A549 (cell line): Measurements from ENCODE around the gene SKAP1. TPM values are rescaled to one million over a fixed set of nuclear protein-coding genes. Genes with fewer than 3 reads are reported as not detected.

Source experiments
- ATOH8 ChIP-seq: fragments of 250-450 bp; sonication (Bioruptor Pico); IDR thresholded peaks from 2 replicates; pipeline ENCODE4 v1.5.0; 2020; ENCODE audit warnings: low read depth, mild to moderate bottlenecking, moderate library complexity
- CBX2 ChIP-seq: fragments of 200-600 bp; sonication (generic); IDR thresholded peaks from 2 replicates; pipeline ENCODE4 v1.6.1; 2016; ENCODE audit warnings: low read depth, mild to moderate bottlenecking, borderline replicate concordance
- CEBPB ChIP-seq, 2 experiments: fragments of >200 bp in 1 of 2; sonication (Bioruptor Twin) in 1 of 2; formaldehyde crosslinking in 1 of 2; IDR thresholded peaks; 2 replicates each; pipeline ENCODE4 v1.6.1; 2012 to 2016
- EHF ChIP-seq: fragments of 250-450 bp; sonication (Bioruptor Pico); IDR thresholded peaks from 2 replicates; pipeline ENCODE4 v1.5.0; 2020; ENCODE audit warnings: mild to moderate bottlenecking
- FOSB ChIP-seq: fragments of 250-450 bp; sonication (Bioruptor Pico); IDR thresholded peaks from 2 replicates; pipeline ENCODE4 v1.5.0; 2020; ENCODE audit warnings: mild to moderate bottlenecking, moderate library complexity
- FOXS1 ChIP-seq: fragments of 250-450 bp; sonication (Bioruptor Pico); IDR thresholded peaks from 2 replicates; pipeline ENCODE4 v1.5.0; 2020; ENCODE audit warnings: mild to moderate bottlenecking, moderate library complexity
- GATA3 ChIP-seq: IDR thresholded peaks from 2 replicates; pipeline ENCODE4 v1.6.1; 2012; ENCODE audit warnings: borderline replicate concordance
- HDAC2 ChIP-seq: fragments of 200-600 bp; sonication (generic); IDR thresholded peaks from 2 replicates; pipeline ENCODE4 v1.6.1; 2016
- HES2 ChIP-seq: fragments of >200 bp; sonication (Bioruptor Twin); formaldehyde crosslinking; IDR thresholded peaks from 2 replicates; pipeline ENCODE4 v1.6.1; 2016
- HEYL ChIP-seq: fragments of 250-450 bp; sonication (Bioruptor Pico); IDR thresholded peaks from 2 replicates; pipeline ENCODE4 v1.8.0; 2021; ENCODE audit warnings: mild to moderate bottlenecking, moderate library complexity
- HMGXB4 ChIP-seq: fragments of 250-450 bp; sonication (Bioruptor Pico); IDR thresholded peaks from 2 replicates; pipeline ENCODE4 v1.5.0; 2021; ENCODE audit warnings: mild to moderate bottlenecking, moderate library complexity, borderline replicate concordance
- HOXA7 ChIP-seq: fragments of 250-450 bp; sonication (Bioruptor Pico); IDR thresholded peaks from 2 replicates; pipeline ENCODE4 v1.5.0; 2020; ENCODE audit warnings: mild to moderate bottlenecking, moderate library complexity
- HOXB13 ChIP-seq: fragments of 250-450 bp; sonication (Bioruptor Pico); IDR thresholded peaks from 2 replicates; pipeline ENCODE4 v1.5.0; 2020; ENCODE audit warnings: low read depth, mild to moderate bottlenecking, moderate library complexity
- JUN ChIP-seq, 2 experiments: fragments of >200 bp; sonication (Bioruptor Twin); formaldehyde crosslinking; IDR thresholded peaks; 2 replicates in 1 of 2; 3 replicates in 1 of 2; pipeline ENCODE4 v1.6.1; 2016 to 2017
- MAFK ChIP-seq: fragments of 450-650 bp; IDR thresholded peaks from 2 replicates; pipeline ENCODE4 v1.6.1; 2014; ENCODE audit not compliant: partially characterized antibody
- MAX ChIP-seq: IDR thresholded peaks from 2 replicates; pipeline ENCODE4 v1.6.1; 2012
- MAZ ChIP-seq: fragments of 150-350 bp; IDR thresholded peaks from 2 replicates; pipeline ENCODE4 v1.6.1; 2014; ENCODE audit warnings: antibody characterized with exemption, low read depth, low read length, borderline replicate concordance
- NFE2L2 ChIP-seq: fragments of 150-350 bp; conservative IDR thresholded peaks from 2 replicates; pipeline ENCODE4 v1.6.1; 2014; ENCODE audit warnings: low read length
- NPAS2 ChIP-seq: fragments of 250-450 bp; sonication (Bioruptor Pico); IDR thresholded peaks from 2 replicates; pipeline ENCODE4 v1.8.0; 2022; ENCODE audit warnings: mild to moderate bottlenecking, moderate library complexity, borderline replicate concordance
- NR3C1 ChIP-seq: fragments of >200 bp; sonication (Bioruptor Twin); formaldehyde crosslinking; IDR thresholded peaks from 3 replicates; pipeline ENCODE4 v1.6.1; 2017
- POLR2A ChIP-seq: IDR thresholded peaks from 2 replicates; pipeline ENCODE4 v1.6.1; 2012; ENCODE audit warnings: mild to moderate bottlenecking, low read length
- RAD21 ChIP-seq, 2 experiments: fragments of >200 bp in 1 of 2; sonication (Bioruptor Twin) in 1 of 2; formaldehyde crosslinking in 1 of 2; IDR thresholded peaks in 1 of 2; conservative IDR thresholded peaks in 1 of 2; 2 replicates in 1 of 2; 3 replicates in 1 of 2; pipeline ENCODE4 v1.6.1; 2012 to 2018; ENCODE audit warnings: inconsistent platforms in 1 of 2
- RNF2 ChIP-seq: fragments of 200-600 bp; sonication (generic); IDR thresholded peaks from 2 replicates; pipeline ENCODE4 v1.6.1; 2016; ENCODE audit warnings: low read depth, mild to moderate bottlenecking, antibody characterized with exemption, moderate library complexity, borderline replicate concordance
- SMC3 ChIP-seq: fragments of >200 bp; sonication (Bioruptor Twin); formaldehyde crosslinking; IDR thresholded peaks from 3 replicates; pipeline ENCODE4 v1.6.1; 2018; ENCODE audit warnings: inconsistent platforms
- SREBF2 ChIP-seq: fragments of 450-650 bp; IDR thresholded peaks from 2 replicates; pipeline ENCODE4 v1.6.1; 2014; ENCODE audit warnings: mild to moderate bottlenecking, moderate library complexity
- TFCP2L1 ChIP-seq: fragments of 250-450 bp; sonication (Bioruptor Pico); IDR thresholded peaks from 2 replicates; pipeline ENCODE4 v1.5.0; 2021; ENCODE audit warnings: mild to moderate bottlenecking
- TP53 ChIP-seq: fragments of 250-450 bp; sonication (Bioruptor Pico); IDR thresholded peaks from 2 replicates; pipeline ENCODE4 v1.5.0; 2021; ENCODE audit warnings: mild to moderate bottlenecking, moderate library complexity
- ZFP36 ChIP-seq: fragments of 450-650 bp; IDR thresholded peaks from 2 replicates; pipeline ENCODE4 v1.6.1; 2014; ENCODE audit warnings: borderline replicate concordance; ENCODE audit not compliant: partially characterized antibody
- ZSCAN20 ChIP-seq: fragments of 250-450 bp; sonication (Bioruptor Pico); IDR thresholded peaks from 2 replicates; pipeline ENCODE4 v1.8.0; 2022; ENCODE audit warnings: mild to moderate bottlenecking, moderate library complexity
- polyA plus RNA-seq, 4 experiments: library from polyadenylated mRNA; depleted of rRNA in 3 of 4; stranded (reverse); fragments of >200 nt; fragmentation: RNase III in 1 of 4; extraction: RNeasy Plus Mini Kit Qiagen cat#74134 plus additional on column Dnase treatment in 1 of 4; gene quantifications; 2 replicates in 3 of 4; 3 replicates in 1 of 4; pipeline ENCODE4 v1.2.3, GENCODE V29; 2011 to 2017
- TF ChIP-seq, protein P1 (sequence below): fragments of >200 bp; sonication (Bioruptor Twin); formaldehyde crosslinking; IDR thresholded peaks from 3 replicates; pipeline ENCODE4 v1.5.1; 2016
- TF ChIP-seq, protein P2 (sequence below): IDR thresholded peaks from 2 replicates; pipeline ENCODE4 v1.6.1; 2012

SKAP1 gene
- polyA plus RNA-seq, 2 of the 4 experiments (the other 2 are of a cell fraction) = 0.14 to 0.78 TPM

DNA sequence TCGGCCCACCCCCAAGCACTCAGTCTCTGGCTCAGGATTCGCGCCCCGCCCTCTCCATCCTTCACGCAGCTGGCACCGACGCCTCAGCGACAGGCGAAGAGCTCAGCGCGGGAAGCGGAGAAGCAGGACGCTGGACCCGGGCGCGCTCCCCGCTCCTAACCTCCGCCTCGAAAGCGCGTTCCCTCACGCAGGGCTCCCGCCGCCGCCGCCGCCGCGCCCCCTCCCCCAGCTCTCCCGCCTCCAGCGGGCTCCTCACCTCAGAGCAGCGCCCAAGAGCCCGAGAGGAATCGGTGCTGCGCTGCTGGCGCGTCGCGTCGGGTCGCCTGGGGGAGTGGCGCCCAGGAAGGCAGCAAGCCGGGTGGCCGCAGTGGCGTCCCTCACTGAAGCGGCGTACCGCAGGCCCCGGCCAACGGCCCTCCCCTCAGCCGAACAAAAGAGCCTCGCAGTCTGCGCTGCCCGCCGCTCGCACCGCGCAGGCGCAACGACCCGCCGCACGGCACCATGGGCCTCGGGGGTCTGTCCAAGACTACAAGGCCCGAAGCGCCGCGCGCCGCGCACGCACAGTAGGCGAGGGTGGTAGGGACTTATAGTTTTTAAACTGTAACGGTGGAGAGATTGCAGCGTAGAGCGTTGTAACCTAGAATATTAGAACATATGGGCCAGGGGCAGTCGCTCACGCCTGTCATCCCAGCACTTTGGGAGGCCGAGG is 328.8 kb downstream of the SKAP1 start, which contains the start of gene CBX1 (continued):
- TF ChIP-seq, protein P1, sequence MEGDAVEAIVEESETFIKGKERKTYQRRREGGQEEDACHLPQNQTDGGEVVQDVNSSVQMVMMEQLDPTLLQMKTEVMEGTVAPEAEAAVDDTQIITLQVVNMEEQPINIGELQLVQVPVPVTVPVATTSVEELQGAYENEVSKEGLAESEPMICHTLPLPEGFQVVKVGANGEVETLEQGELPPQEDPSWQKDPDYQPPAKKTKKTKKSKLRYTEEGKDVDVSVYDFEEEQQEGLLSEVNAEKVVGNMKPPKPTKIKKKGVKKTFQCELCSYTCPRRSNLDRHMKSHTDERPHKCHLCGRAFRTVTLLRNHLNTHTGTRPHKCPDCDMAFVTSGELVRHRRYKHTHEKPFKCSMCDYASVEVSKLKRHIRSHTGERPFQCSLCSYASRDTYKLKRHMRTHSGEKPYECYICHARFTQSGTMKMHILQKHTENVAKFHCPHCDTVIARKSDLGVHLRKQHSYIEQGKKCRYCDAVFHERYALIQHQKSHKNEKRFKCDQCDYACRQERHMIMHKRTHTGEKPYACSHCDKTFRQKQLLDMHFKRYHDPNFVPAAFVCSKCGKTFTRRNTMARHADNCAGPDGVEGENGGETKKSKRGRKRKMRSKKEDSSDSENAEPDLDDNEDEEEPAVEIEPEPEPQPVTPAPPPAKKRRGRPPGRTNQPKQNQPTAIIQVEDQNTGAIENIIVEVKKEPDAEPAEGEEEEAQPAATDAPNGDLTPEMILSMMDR = no peak
- TF ChIP-seq HOXB13 (CRISPR knock-in tag) (no peak), CBX2 (no peak), NPAS2 (CRISPR knock-in tag) (no peak), SMC3 (no peak), TP53 (CRISPR knock-in tag) (no peak), NFE2L2 (no peak), EHF (CRISPR knock-in tag) (no peak), FOXS1 (no peak), CEBPB (IDR thresholded peaks at IDR 0.05) (no peak), HDAC2 (peak; percentile 35; the same call in 1 of the 2 replicates), MAFK (no peak), ATOH8 (no peak), GATA3 (no peak; the same call in 1 of the 2 replicates), ZSCAN20 (no peak), RAD21 (conservative IDR thresholded peaks at IDR 0.05 in 1 of 2, IDR thresholded peaks at IDR 0.05 in 1 of 2) (no peak), POLR2A (peak; percentile 68), ZFP36 (peak; percentile 13), HEYL (no peak), HOXA7 (CRISPR knock-in tag) (no peak), MAZ (no peak), HES2 (no peak), MAX (peak; percentile 84; the same call in 1 of the 2 replicates), TFCP2L1 (no peak), HMGXB4 (CRISPR knock-in tag) (no peak), SREBF2 (no peak), JUN (IDR thresholded peaks at IDR 0.05) (peak; percentile 56 to 86; a peak in 4 of 5 replicates), NR3C1 (no peak), RNF2 (no peak), FOSB (CRISPR knock-in tag) (no peak)
- TF ChIP-seq, protein P2, sequence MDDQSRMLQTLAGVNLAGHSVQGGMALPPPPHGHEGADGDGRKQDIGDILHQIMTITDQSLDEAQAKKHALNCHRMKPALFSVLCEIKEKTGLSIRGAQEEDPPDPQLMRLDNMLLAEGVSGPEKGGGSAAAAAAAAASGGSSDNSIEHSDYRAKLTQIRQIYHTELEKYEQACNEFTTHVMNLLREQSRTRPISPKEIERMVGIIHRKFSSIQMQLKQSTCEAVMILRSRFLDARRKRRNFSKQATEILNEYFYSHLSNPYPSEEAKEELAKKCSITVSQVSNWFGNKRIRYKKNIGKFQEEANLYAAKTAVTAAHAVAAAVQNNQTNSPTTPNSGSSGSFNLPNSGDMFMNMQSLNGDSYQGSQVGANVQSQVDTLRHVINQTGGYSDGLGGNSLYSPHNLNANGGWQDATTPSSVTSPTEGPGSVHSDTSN = no peak
